Stimulated activated CD4-positive, alpha-beta T cell treated with anti-CD3 and anti-CD28 coated beads, Interleukin-1b, Interleukin-23, amount 100 ng/mL, for 1 hour (primary cell): ENCODE data around the gene DBI.

ENCODE experiments used
- DNase-seq, 2 donors: peaks; one replicate each; pipeline ENCODE4 v3.0.0-alpha.2; 2020; ENCODE audit warnings: low read depth in 2 of 2

Gene DBI

DNA sequence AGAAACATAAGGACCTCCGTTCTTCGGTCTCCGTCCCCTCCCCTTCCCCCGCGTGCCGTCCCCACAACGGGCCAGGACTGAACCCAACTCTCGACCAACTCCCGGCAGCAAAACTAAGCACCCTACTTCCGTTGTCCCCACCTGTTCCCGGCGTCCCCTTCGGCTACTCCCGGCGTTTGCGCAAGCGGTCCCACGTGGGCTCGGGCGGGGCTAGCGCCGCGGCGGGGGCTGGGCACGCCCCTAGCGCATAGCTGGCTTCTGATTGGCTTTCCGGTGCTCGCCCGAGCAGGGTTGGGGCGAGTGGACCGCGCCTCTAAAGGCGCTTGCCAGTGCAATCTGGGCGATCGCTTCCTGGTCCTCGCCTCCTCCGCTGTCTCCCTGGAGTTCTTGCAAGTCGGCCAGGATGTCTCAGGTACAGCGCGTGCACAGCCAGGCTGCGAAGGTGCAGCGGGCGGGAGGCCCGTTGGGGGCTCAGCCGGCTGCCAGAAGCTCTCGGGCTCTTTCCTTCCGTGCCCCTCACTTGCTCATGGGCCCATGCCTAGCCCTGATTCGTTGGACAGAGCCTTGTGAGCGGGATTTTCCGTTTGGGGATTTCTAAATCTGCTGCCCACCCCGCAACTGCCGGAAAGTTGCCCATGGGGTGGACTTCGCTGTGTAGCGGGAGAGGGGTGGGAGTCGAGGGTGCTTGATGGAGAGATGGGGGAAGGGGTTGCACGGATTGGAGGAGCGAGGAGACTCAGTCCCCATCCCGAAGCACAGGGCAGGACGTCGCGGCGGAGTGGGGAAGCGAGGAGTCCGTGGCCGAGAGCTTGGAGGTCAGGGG, at the start of gene DBI, which contains the start of gene C2orf76:
Gene DBI (plus strand): TSS at position 329 of the 823 bp plus-strand sequence. CDS start 75 bp downstream, at position 404.
Gene C2orf76 (minus strand): TSS at position 186 of the 823 bp plus-strand sequence. CDS start 26,875 bp downstream, outside the sequence.
- peak; percentile 74 to 83 for DNase-seq

DNA sequence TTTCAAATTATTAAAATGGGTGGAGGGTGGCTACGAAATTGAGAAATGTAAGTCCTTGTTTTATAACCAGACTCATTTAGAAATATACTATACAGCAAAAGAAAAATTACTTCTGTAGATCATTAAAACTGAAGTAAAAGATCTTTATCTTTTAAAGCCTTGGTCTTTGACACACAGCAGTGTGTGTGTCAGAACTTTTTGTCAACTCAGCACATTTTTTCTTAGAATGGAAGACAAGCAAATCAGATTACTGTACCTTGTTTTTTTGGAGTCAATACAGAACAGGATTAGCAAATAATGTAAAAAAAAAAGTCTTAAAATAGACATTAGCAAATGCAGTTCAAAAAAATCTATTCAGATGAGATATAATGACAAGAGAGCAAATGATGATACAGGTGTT, 49.2 kb upstream of the DBI start:
- no peak for DNase-seq

DNA sequence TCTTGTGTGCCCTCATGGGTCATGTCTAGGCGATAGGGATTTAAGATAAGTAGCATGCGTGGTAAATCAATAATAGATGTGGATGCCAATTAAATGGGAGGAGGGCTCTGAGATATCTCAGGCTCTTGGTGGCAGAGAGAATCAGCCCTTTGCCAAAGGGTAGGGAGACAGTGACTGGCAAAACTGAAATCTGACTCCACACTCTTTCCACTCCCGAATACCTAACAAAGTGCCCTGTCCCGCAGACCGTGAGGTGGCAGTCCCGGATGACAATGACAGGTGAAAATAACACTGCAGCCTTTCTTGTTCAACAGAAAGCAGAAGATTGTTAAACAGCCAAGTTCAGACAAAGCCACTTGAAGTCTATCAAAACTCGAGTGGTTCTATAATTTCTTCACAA, 47.2 kb upstream of the DBI start:
- DNase-seq = no peak

DNA sequence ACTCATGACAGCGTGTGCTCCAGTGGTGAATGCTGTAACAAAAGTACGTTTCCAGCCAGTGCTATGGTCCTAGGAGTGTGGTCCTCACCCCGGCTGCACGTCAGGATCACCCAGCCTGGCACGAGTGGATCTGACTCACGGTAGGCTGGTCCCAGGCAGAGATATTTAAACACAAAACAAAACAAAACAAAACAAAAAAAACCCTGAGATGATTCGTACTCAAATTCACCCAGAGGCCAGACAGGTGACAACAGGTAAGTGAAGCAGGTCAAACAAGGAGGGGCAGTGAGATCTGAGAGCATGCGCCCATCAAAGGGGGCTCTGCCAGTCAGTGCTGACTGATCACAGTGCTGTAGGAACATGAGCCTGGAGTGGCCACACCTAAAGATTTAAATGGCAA, 43.3 kb upstream of the DBI start:
- no peak for DNase-seq

DNA sequence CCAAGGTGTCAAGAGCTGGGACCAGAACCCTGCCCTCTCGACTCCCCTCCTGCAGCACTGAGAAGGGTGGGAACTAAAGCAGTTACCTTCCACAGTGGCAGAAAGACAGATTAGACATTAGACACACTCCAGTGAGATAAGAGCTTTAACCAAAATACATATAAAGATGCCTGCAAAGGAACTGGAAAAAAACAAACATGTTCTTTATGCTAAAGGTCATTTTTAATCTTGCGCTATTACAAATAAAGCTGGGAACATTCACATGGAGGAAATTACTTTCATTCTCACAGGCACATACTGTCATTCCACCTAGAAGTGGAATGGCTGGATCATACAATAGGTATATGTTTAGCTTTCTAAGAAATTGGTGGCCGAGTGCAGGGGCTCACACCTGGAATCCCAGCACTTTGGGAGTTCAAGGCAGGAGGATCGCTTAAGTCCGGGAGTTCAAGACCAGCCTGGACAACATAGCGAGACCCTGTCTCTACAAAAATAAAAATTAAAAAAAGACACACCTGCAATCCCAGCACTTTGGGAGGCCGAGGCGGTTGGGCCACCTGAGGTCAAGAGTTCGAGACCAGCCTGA, 42.0 kb upstream of the DBI start:
- DNase-seq = no peak

DNA sequence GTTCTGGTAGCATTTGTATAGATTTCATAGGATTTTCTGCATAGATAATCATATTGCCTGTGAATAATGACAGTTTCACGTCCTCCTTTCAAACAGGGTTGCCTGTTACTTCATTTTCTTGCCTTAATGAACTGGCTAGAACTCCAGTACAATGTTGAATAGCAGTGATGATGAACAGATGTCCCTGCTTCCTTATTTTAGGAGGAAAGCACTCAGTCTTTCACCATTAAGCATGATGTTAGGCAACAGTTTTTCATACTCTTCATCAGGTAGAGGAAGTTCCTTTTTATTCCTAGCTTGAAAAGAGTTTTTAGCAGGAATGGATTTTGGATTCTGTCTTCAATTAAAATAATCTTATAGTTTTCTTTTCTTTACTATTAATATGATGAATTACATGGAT, 39.8 kb upstream of the DBI start:
- DNase-seq = no peak

DNA sequence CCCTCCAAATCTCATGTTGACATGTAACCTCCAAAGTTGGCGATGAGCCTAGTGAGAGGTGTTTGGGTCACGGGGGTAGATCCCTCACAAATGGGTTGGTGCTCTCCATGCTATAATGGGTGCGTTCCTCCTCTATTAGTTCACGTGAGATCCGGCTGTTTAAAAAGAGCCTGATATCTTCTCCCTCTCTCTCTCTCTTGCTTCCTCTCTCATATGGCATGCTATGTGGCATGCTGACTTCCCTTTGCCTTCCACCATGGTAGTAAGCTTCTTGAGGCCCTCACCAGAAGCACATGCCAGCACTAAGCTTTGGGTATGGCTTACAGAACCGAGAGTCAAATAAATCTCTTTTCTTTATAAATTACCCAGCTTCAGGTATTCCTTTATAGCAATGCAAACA, 39.3 kb upstream of the DBI start:
- no peak for DNase-seq

DNA sequence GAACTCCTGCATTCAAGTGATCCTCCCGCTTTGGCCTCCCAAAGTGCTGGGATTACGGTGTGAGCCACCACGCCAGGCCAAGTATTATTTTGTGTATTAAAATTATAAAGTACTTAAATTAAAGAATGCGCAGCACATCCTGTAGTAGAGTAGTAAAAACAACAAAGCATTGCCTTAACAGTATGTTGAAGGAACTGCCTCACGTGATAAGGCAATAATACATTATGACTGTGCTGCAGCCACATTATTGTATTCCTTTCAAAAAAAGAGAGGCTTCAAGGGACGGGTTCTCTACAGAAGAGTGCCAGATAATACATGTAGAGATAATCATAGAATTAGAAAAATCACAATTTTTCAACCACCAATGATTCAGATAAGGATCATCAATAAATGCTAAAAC, 33.8 kb upstream of the DBI start:
- no peak for DNase-seq

DNA sequence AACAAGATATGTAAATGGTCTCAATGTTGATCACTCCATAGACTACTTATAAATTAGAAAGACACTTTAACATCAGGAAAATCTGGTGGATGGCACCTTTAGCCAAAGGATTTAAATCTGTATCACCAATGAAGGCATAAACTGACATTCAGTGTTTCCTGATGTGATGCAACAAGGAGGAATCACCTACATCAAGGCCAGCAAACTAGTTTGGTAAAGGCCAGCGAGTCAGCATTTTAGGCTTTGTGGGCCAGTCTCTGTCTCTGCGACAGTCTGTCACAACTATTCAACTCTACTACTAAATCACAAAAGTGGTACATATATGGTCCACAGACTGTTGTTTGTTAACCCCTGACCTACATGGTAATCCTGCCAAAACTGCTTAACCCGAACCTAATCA, 33.4 kb upstream of the DBI start:
- DNase-seq = no peak

DNA sequence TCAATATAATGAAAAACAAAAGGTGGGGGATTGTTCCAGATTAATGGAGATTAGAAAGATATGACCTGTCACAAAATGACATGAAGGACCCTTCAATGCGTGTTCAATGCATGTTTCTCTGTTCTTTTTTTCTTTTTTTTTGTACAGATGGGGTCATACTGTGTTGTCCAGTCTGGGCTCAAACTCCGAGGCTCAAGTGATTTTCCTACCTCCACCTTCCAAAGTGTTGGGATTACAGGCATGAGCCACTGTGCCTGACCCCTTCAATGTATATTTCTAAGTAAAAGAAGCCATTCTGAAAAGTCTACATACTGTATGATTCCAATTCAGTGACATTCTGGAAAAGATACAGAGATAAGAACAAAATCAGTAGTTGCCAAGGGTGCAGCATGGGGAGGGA, 32.9 kb upstream of the DBI start:
- DNase-seq = no peak

DNA sequence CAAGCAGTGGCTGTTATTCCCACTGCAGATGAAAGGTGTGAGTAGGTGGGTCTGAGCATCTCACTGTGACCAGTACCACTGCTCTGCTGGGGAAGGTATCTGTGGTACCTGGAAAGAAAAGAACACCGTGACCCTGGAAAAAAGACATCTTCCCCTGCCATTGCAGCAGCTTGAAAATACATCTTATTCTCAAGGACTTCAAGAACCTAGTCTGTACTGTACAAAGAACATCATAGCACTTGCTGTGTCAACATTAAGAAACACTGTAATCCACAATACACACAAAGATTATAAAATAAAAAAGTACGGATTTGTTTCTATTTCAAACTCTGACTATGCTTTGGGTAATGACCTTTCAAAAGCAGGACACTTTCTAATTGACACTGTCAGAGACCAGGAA, 29.0 kb upstream of the DBI start:
- DNase-seq = no peak

DNA sequence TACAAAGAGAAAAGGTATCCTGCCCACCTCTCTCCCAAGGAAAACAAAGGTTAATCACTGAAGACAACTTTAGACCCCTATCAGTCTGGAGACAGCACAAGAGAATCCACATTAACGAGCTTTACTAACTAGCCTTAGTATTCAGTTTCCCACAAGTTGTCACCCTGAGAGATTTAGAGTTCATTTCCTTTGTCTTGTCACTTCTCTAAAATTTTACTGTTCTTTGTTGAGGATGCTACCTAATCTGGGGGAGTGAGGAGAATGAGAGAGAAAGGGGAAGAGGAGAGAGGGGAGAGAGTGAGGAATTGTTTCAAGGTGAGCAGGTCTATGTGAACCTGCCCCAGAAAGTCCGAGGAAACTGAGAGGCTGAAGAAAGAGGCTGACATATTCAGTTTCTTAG, 28.5 kb upstream of the DBI start:
- no peak for DNase-seq

DNA sequence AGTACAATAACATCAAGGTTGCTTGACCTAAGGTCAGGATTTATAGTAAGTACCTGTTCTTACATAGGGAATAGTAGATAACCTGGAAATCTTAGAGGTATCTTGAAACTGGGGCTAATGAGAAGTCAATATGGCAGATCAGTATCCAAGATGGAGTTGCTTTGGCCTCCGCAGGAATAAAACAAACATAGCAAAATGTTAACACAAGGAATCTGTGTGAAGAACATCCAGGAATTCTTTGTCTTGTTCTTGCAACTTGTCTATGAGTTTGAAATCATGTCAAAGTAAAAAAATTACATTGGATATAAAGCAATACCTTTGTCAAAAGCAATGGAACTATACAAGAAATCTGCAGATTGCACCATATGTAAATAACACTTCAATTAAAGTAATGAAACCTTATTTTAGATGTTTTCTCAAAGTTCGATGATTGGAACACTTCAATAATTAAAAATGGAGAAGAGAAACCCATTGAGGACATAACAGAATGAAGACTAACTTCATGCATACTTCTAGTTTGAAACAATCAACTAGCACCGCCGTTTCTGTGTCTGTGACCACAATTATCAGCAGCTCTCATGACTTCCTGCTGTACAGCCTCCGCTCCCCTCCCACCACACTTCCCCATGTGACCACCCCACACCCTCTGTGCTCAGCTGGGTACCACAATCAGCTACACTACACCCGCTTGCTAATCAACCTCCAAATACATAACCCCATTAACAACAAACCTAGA, 27.8 kb upstream of the DBI start:
- DNase-seq = no peak

DNA sequence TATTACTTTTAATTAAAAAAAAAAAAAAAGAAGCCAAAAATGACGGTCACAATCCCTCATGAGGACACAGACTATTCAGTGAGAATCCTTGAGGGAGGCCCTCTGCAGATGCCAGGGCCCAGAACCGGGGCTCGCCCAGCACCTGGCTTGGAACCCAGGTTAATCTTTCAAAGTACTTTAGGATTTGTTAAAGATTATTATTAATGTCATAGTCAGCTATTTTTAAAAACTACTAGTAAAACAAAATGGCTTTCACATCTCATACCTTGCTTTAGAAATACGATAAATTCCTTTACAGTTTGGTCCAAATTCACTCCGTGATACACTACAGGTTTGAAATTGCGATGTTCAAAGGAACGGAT, 27.2 kb upstream of the DBI start:
- no peak for DNase-seq

DNA sequence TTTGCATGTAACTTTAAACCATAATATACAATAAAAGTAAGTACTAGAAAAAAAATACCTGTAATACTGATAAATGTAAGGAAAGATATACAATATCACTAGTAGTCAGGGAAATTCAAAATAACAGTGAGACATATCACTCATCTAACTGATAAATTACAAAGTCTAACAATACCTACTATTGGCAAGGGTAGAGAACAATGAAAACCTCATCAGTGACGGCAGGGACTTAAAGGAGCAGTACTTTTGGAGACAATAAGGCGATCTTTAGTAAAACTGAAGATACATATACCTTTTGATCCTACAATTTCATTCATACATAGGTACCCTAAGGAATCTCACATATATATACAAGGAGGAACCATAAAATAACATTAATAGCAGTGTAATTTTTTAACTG, 25.1 kb upstream of the DBI start:
- no peak for DNase-seq

DNA sequence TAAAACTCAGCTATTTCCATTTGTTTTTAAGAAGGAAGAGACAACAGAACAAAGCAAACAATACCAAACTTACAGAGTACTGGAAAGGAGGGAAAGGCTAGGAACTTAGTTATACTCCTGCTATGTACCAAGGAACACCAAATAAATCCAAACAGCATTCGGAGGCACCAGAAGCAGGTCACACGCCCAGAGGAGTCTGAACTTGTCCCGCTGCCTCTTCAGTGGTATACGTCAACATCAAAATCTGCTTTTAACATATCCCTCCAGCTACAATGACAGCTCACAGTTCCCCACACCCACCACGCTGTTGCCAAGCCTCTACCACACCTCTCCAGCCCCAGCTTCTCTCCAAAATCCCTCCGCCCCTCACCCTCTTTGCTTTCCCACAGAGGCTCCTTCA, 17.5 kb upstream of the DBI start:
- no peak for DNase-seq

DNA sequence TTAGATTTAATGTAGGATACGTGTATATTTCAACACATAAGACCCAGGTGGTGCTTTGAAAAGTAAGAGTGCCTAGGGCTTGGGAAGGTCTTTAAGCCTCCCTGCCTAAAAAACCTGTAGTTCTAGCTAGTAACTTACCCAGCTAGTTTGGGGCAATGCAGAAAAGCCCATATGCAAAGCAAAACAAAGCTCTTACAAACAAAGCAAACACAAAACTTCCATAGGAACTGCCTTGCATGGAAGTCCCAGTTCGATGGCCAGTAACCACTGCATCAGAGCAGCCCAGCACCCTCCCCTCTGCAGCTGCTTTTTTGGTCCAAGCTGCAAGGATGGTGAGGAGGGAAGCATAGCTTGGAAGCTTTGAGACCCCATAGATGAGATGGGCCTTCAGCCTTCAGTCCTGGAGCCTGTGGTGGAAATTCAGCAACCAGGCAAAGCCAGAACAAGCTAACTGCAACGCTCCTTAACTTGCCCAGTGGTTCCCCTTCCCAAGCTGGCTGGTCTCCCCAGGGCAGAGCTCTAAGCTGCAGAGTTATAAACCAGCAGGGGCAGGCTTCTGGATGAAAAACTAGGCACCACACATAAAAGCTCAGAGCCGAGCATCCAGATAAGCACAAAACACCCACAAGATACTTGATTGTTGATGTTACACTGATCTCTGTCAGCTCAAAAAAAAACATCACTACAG, 16.3 kb upstream of the DBI start:
- DNase-seq = no peak

DNA sequence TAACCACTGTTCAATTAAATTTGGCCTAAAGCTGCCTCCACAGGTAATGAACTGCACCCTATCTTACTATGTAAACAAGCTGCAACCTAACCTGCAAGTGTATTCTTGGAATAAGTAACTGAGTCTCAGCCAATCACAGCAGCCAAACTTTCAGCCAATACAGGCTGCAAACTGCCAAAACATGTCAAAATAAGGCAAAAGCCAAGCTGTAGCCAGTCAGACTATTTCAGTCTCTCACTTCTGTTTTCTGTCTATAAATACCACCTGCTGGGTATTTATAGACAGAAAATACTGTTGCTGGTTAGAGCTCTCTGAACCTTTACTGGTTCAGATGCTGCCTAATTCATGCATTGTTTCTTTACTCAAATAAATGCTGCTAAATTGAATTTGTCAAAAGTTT, 14.4 kb upstream of the DBI start:
- no peak for DNase-seq

DNA sequence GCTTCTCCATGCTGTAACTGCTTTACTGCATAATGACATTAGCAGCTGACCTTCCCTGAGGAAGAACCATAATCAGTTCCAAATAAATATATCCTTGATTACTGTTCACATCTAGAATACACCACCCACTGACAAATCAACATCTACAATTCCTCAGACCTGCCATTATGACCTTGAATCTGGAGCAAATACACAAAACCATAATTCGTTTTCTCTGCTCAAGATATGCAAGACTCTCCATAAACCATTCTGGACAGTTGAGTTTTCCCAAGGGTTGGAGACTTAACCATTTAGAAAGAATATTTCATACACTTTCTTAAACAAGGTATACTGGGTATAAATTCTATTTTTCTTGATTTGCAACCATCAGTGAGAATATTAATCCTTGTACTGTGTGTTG, 11.9 kb upstream of the DBI start:
- DNase-seq = no peak

DNA sequence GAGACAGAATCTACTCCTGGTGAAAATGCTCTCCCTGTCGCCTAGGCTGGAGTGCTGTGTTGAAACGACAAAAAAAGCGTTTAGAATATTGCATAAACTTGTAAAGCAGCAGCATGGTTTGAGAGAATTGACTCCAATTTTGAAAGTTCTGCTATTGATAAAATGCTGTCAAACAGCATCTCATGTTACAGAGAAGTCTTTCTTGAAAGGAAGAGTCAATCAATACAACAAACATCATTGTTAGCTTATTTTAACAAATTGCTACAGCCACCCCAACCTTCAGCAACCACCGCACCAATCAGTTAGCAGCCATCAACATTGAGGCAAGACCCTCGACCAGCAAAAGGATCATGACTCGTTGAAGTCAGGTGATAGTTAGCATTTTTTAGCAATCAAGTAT, 7.0 kb upstream of the DBI start:
- DNase-seq = no peak

DNA sequence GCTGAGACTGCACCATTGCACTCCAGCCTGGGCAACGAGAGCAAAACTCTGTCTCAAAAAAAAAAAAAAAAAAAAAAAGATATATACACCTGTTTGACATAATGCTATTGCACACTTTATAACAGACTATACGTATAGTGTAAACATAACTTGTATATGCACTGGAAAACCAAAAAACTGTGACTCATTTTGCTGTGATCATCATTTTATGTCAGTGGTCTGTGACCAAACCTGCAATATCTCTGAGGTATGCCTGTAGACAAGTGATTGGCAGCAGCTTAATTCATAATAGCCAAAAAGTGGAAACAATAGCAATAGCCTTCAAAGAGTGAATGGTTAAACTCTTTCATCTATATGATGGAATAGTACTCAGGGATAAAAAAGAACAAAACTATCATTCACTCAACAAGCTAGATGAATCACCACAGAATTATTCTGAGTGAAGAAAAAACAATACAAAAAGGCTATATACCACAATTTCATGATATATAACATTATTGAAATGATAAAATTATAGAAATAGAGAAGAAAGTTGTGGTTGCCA, 6.3 kb upstream of the DBI start:
- DNase-seq = no peak

DNA sequence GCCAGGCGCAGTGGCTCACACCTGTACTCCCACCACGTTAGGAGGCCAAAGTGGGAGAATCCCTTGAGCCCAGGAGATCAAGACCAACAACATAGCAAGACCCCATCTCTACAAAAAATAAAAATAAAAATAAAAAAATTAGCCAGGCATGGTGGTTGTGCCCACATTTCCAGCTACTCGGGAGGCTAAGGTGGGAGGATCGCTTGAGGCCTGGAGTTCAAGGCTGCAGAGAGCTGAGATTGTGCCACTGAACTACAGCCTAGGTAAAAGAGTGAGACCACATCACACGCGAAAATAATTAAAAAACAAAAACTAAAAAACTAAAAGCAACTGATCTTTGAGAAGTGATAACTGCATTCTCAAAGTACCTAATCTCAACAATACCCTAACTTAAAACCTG, 2.0 kb upstream of the DBI start:
- no peak for DNase-seq
